Measurements from ENCODE around the gene ARTN. TPM values are rescaled to one million over a fixed set of nuclear protein-coding genes. Genes with fewer than 3 reads are reported as not detected.

The ARTN gene
- total and polyA plus RNA-seq, 5 donors = 0.34 to 1.3 (median 0.50) TPM

GRCh38 chr1:43980255-43981134, 46.9 kb downstream of the ARTN start:
- DNase-seq (peak in 1 of 3 donors; percentile 47), ATAC-seq (no peak)
- Histone ChIP-seq H3K4me3 (ENCODE audit: low read length) (peak overlapping the region; percentile 82), H3K27me3 (ENCODE audit: control insufficient read depth, insufficient read depth) (no peaks in the 10 kb centered on the region), H3K4me1 (ENCODE audit: control insufficient read depth, insufficient read depth, low read length) (peaks cover 2% of the 10 kb centered on the region), H3K9me3 (ENCODE audit: control insufficient read depth, low read length) (no peaks in the 10 kb centered on the region), H3K27ac (ENCODE audit: low read length) (no peak overlapping the region)
- 61% methylated on average over 13 of the region's 13 CpGs for WGBS
- intact Hi-C loops (cut with DNase I) = no loop called here

GRCh38 chr1:43981135-43981491, 47.5 kb downstream of the ARTN start:
- Histone ChIP-seq H3K27ac (ENCODE audit: low read length) (no peak overlapping the region), H3K4me1 (ENCODE audit: control insufficient read depth, insufficient read depth, low read length) (peaks cover 2% of the 10 kb centered on the region), H3K9me3 (ENCODE audit: control insufficient read depth, low read length) (no peaks in the 10 kb centered on the region), H3K27me3 (ENCODE audit: control insufficient read depth, insufficient read depth) (no peaks in the 10 kb centered on the region), H3K4me3 (ENCODE audit: low read length) (no peak overlapping the region)
- WGBS = 88% methylated on average over 20 of the region's 20 CpGs
- ATAC-seq (no peak), DNase-seq (peak in 1 of 3 donors; percentile 51)
- intact Hi-C loops (cut with DNase I) = no loop called here

GRCh38 chr1:43981636-43982035, 48.0 kb downstream of the ARTN start:
- Histone ChIP-seq H3K4me3 (ENCODE audit: low read length) (no peak overlapping the region), H3K4me1 (ENCODE audit: control insufficient read depth, insufficient read depth, low read length) (peaks cover 2% of the 10 kb centered on the region), H3K27me3 (ENCODE audit: control insufficient read depth, insufficient read depth) (no peaks in the 10 kb centered on the region), H3K27ac (ENCODE audit: low read length) (no peak overlapping the region), H3K9me3 (ENCODE audit: control insufficient read depth, low read length) (no peaks in the 10 kb centered on the region)
- intact Hi-C loops (cut with DNase I) = no loop called here
- 95% methylated on average over 20 of the region's 20 CpGs for WGBS
- ATAC-seq = no peak
- peak in 1 of 3 donors; percentile 41 for DNase-seq

- DNase-seq = peak in 1 of 3 donors; percentile 41
- H3K27ac ChIP-seq (ENCODE audit: low read length) = no peak overlapping the region
- H3K27me3 ChIP-seq (ENCODE audit: control insufficient read depth, insufficient read depth) = no peaks in the 10 kb centered on the region
- no peak overlapping the region for H3K4me3 ChIP-seq (ENCODE audit: low read length)
- WGBS = 93% methylated on average over 8 of the region's 8 CpGs
- no peak for ATAC-seq
- intact Hi-C loops (cut with DNase I) = no loop called here
- peaks cover 2% of the 10 kb centered on the region for H3K4me1 ChIP-seq (ENCODE audit: control insufficient read depth, insufficient read depth, low read length)
- H3K9me3 ChIP-seq (ENCODE audit: control insufficient read depth, low read length) = no peaks in the 10 kb centered on the region
Observed at GRCh38 chr1:43982241-43982640, 48.6 kb downstream of the ARTN start.

- Histone ChIP-seq H3K4me3 (ENCODE audit: low read length) (no peak overlapping the region), H3K9me3 (ENCODE audit: control insufficient read depth, low read length) (no peaks in the 10 kb centered on the region), H3K27ac (ENCODE audit: low read length) (no peak overlapping the region), H3K4me1 (ENCODE audit: control insufficient read depth, insufficient read depth, low read length) (peaks cover 2% of the 10 kb centered on the region), H3K27me3 (ENCODE audit: control insufficient read depth, insufficient read depth) (no peaks in the 10 kb centered on the region)
- intact Hi-C loops (cut with DNase I) = no loop called here
- ATAC-seq = no peak
- WGBS = 77% methylated on average over 15 of the region's 15 CpGs
- DNase-seq = peak in 1 of 3 donors; percentile 50
Observed at GRCh38 chr1:43982808-43983207, 49.2 kb downstream of the ARTN start.

- no peak overlapping the region for H3K27ac ChIP-seq (ENCODE audit: low read length)
- intact Hi-C loops (cut with DNase I) = no loop called here
- ATAC-seq (no peak), DNase-seq (peak in 1 of 3 donors; percentile 47)
- H3K4me3 ChIP-seq (ENCODE audit: low read length) = no peak overlapping the region
- WGBS = 79% methylated on average over 12 of the region's 12 CpGs
- peaks cover 2% of the 10 kb centered on the region for H3K4me1 ChIP-seq (ENCODE audit: control insufficient read depth, insufficient read depth, low read length)
- no peaks in the 10 kb centered on the region for H3K27me3 ChIP-seq (ENCODE audit: control insufficient read depth, insufficient read depth)
- no peaks in the 10 kb centered on the region for H3K9me3 ChIP-seq (ENCODE audit: control insufficient read depth, low read length)
Observed at GRCh38 chr1:43983253-43983899, 49.8 kb downstream of the ARTN start.

- 93% methylated on average over 16 of the region's 16 CpGs for WGBS
- Histone ChIP-seq H3K4me1 (ENCODE audit: control insufficient read depth, insufficient read depth, low read length) (peaks cover 2% of the 10 kb centered on the region), H3K27ac (ENCODE audit: low read length) (no peak overlapping the region), H3K9me3 (ENCODE audit: control insufficient read depth, low read length) (no peaks in the 10 kb centered on the region), H3K27me3 (ENCODE audit: control insufficient read depth, insufficient read depth) (no peaks in the 10 kb centered on the region), H3K4me3 (ENCODE audit: low read length) (no peak overlapping the region)
- ATAC-seq (no peak), DNase-seq (no peak)
- intact Hi-C loops (cut with DNase I) = no loop called here
Observed at GRCh38 chr1:43984855-43985254, 51.3 kb downstream of the ARTN start.

GRCh38 chr1:43985984-43986595, 52.5 kb downstream of the ARTN start:
- Histone ChIP-seq H3K27ac (ENCODE audit: low read length) (no peak overlapping the region), H3K4me3 (ENCODE audit: low read length) (no peak overlapping the region), H3K27me3 (ENCODE audit: control insufficient read depth, insufficient read depth) (no peaks in the 10 kb centered on the region), H3K4me1 (ENCODE audit: control insufficient read depth, insufficient read depth, low read length) (no peaks in the 10 kb centered on the region), H3K9me3 (ENCODE audit: control insufficient read depth, low read length) (no peaks in the 10 kb centered on the region)
- ATAC-seq = peak in 1 of 2 donors; percentile 18
- DNase-seq = no peak
- intact Hi-C loops (cut with DNase I) = no loop called here
- 81% methylated on average over 4 of the region's 4 CpGs for WGBS

GRCh38 chr1:43986712-43987111, 53.1 kb downstream of the ARTN start:
- H3K27ac ChIP-seq (ENCODE audit: low read length) = no peak overlapping the region
- H3K4me1 ChIP-seq (ENCODE audit: control insufficient read depth, insufficient read depth, low read length) = no peaks in the 10 kb centered on the region
- DNase-seq = peak in 1 of 3 donors; percentile 47
- intact Hi-C loops (cut with DNase I) = no loop called here
- no peak overlapping the region for H3K4me3 ChIP-seq (ENCODE audit: low read length)
- H3K27me3 ChIP-seq (ENCODE audit: control insufficient read depth, insufficient read depth) = no peaks in the 10 kb centered on the region
- WGBS = 77% methylated on average over 6 of the region's 6 CpGs
- ATAC-seq = no peak
- H3K9me3 ChIP-seq (ENCODE audit: control insufficient read depth, low read length) = no peaks in the 10 kb centered on the region
